GM18858 (cell line): ENCODE data around the gene UCHL3.

Experiments used
- ATAC-seq: cut with Tn5 transposase; IDR thresholded peaks from one replicate; pipeline ENCODE4 v1.9.1; 2021; ENCODE audit not compliant: unreplicated experiment

UCHL3 gene

GRCh38 chr13:75620020-75620419 is 70.4 kb downstream of the UCHL3 start:
- no peak for ATAC-seq

GRCh38 chr13:75621147-75621546 is 71.6 kb downstream of the UCHL3 start:
- no peak for ATAC-seq

DNA sequence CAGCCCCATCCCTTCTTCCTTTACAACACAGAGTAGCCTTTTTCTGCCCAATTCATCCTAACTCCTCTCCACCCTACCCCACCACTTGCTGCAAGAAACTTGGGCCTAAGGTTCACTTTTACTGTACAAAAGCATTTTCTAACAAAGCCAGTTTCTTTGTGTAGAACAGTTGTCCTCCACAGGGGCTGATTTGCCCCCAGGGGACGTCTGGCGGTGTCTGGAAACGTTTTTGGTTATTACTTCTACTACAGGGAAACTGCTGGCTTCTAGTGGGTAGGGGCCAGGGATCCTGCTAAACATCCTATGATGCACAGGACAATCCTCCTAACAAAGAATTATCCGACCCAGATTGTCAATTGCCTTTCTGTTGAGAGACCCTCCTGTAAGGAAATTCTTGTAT is 79.2 kb downstream of the UCHL3 start:
- no peak for ATAC-seq

DNA sequence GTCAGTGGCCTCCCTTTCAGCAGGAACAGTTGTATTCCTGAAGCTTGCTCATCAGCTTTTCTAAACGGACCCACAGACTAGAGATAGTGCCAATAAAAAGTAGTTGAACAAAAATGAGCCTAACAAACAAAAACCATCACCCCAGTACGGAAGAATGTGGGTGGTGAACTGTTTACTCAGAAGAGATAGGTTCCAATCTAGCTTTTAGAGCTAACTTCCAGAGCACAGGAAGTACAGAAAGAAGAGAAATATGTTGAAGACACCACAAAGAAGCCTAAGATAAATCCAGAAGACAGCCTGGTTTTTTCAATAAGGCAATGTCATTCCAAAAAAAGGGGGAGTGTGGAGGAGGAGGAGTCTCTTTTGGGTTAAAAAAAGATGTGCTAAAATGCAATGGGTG is 83.7 kb downstream of the UCHL3 start:
- no peak for ATAC-seq

DNA sequence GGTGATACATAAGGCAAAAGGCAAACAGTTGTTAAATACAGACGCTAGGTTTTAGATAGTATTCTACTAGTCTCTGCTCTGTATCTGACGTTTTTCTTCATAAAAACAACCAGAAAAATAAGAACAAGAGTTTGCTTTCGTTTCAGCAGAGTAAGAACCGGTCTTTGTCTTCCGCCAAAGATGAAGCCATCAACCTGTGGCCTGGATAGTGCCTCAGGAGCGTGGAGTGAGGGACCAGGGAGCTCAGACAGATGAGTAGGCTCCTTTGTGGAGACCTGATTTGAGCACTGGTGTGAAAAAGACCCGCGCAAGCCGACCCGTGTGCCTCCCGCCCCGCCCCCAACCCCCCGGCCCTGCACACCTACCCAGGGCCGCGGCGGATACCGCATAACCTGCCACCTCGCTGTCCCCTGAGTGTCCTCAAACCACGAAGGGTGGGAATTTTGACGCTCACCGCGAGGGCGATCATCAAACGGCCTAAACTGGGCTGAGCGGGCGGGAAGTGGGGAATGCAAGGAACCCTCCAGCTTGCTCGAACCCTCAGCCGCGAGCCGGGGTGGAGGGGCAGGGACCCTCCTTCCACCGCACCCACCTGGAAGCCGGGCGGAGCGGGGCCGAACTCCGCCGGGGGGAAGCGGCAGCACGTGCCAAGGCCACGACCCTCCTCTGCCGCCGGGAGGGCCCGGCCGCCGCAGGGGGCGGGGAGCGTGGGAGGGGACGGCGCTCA is 85.7 kb downstream of the UCHL3 start:
- no peak for ATAC-seq

DNA sequence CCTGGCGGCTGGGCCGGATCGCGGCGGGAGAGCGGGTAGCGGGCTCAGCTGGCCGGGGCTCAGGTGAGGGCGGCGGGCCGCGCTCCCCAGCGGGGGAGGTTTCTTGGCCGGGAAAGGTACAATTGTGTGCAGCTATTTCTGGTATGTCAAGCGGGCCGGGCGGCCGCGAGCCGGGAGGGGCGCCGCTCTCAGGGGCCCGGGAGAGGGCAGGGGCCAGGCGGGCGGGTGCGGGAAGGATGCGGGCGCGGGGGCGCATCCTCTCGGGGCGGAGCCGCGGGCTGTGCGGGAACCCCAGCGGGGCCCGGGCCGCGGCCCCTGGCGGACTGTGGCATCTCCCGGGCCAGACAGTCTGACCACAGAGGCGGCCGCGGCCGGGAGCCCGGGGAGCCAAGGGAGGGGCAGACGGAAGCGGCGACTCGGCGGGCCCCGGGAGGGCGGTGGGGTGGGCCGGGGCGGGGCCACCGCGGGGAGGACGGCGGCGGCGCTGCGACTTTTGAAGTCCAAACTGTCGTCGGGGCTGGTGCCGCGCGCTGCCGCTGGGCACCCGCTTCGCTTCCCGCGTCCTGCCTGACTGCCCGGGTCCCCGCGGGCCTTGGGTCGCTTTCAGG is 86.3 kb downstream of the UCHL3 start, which contains the start of gene LMO7:
Gene LMO7 (plus strand): TSS at position 503 of the 608 bp plus-strand sequence. CDS start 328 bp downstream, outside the sequence.
- ATAC-seq: peak; percentile 41

GRCh38 chr13:75636436-75637180 is 87.0 kb downstream of the UCHL3 start:
- ATAC-seq: peak; percentile 37

DNA sequence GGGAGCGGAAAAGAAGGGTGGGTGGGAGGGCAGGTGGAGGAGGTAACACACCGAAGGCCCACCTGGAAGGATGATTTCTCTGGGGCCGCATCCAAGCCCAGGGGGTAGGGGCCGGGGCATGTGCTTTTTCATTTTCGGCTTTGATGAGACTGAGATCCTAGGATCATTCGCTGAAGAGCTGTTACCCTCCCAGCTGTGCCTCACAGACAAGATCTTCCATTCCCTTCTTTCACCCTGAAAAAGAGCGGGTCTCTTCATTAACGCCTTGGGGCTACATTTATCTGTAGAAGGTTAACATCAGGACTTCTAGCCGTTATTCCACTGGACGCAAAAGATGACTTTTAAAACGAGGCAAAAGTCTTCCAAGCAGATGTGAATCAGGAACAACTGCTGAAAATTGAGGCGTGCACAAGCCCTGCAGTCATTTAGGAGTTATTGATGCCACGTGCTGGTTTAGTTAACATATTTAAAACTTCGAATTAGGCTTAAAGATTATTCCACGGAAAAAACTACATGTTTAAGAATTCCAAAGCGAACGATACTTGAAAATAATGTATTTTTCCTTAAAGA is 87.7 kb downstream of the UCHL3 start:
- ATAC-seq: no peak

DNA sequence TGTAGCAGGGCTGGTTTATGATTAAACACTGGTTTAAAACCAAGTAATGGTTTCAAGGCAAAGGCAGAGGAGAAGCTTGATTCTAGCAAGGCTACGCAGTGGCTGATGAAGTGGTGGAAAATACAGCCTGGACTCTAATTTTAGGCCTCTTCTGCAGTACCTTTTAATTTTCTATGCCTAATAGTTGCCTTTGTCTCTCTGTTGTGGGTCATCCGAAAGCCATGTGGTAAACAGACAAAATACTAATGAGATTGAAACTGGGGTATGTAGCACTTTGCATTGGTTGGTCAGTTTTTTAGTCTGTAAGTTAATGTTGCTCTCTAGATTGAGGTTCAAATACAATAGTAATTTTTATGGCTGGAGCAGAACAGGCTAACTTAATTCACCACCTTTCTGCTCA is 89.9 kb downstream of the UCHL3 start:
- no peak for ATAC-seq

GRCh38 chr13:75641026-75641425 is 91.4 kb downstream of the UCHL3 start:
- ATAC-seq: no peak

GRCh38 chr13:75643182-75643581 is 93.6 kb downstream of the UCHL3 start:
- no peak for ATAC-seq

- no peak for ATAC-seq
Observed at GRCh38 chr13:75643693-75644092, 94.1 kb downstream of the UCHL3 start.

GRCh38 chr13:75645141-75645540 is 95.5 kb downstream of the UCHL3 start:
- no peak for ATAC-seq

GRCh38 chr13:75647126-75647784 is 97.7 kb downstream of the UCHL3 start:
- ATAC-seq: peak; percentile 84

DNA sequence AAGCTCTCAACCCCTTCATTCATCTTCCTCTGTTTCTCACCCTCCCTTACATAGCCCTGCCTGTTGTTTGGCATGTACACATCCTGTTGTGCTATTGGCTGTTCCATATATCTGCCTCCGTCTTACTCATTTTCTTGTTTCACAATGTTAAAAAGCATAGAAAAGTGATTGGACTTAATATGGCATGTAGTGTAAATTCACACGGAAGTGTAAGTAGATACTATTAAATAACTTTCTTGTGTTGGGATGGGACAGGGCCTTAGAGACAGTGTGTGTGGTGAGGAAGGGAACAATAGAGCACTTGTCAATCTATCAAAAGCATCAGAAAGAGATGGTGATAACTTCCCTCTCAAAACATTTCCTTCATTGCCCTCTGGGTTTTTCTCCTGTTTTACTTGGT is 98.9 kb downstream of the UCHL3 start:
- no peak for ATAC-seq

- ATAC-seq: no peak
Observed at GRCh38 chr13:75651013-75651412, 101.4 kb downstream of the UCHL3 start.

DNA sequence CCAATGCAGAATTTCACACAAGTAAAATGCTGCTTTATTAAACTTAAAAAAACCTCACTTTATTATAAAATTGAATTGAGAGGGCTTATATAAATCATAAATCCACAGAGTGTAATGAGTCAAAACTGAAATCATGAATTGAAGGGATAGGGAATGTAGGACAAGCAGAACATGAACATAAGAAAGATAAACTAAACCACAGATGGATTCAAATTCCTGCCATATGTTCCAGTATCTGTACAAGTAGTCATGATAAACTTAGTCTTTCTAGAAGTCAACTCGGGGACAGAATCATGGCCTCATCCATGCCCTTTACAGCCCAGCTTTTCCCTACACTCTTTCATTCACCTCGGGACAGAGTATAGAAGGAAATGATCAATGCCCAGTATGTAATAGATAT is 103.1 kb downstream of the UCHL3 start:
- no peak for ATAC-seq
